Measurements from ENCODE around the gene USP47. TPM values are rescaled to one million over a fixed set of nuclear protein-coding genes. Genes with fewer than 3 reads are reported as not detected.

Gene USP47
- total and polyA plus RNA-seq, 8 donors: 40.9 to 127 (median 108) TPM

DNA sequence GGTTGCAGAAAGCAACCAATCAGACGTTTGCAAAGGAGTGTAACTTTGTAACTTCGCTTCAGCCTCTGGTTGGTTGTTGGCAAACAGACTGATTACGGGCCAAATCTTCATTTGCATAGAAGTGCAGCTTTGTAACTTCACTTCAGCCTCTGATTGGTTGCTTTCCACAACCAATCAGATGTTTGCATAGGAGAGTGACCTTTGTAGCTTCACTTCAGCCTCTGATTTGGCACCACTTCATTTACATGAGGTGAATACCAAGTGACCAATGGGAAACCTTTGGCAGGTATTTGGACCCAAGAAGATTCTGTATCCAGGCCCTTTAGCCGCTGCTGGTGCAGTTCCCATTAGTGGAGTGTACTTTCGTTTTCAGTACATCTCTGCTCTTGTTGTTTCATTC lies 16.0 kb downstream of the USP47 start:
- Histone ChIP-seq H3K4me1 (peaks cover 5 to 53% of the 10 kb centered on the region in 2 donors), H3K36me3 (no peaks in the 10 kb centered on the region), H3K27me3 (no peaks in the 10 kb centered on the region), H3K4me3 (no peak overlapping the region), H3K9me3 (no peaks in the 10 kb centered on the region), H3K27ac (no peak overlapping the region)
- no peak for DNase-seq
- ATAC-seq: no peak
- intact Hi-C loops (cut with DNase I): no loop called here
- no peak for TF ChIP-seq CTCF (IDR thresholded peaks at IDR 0.05)

GRCh38 chr11:11858676-11859075 lies 16.9 kb downstream of the USP47 start:
- Histone ChIP-seq H3K36me3 (no peaks in the 10 kb centered on the region), H3K4me3 (no peak overlapping the region), H3K27ac (no peak overlapping the region), H3K4me1 (peaks cover 5 to 50% of the 10 kb centered on the region in 2 donors), H3K9me3 (no peaks in the 10 kb centered on the region), H3K27me3 (no peaks in the 10 kb centered on the region)
- peak in 2 of 4 donors; percentile 27 to 35 for DNase-seq
- ATAC-seq: no peak
- TF ChIP-seq CTCF (IDR thresholded peaks at IDR 0.05): no peak
- intact Hi-C loops (cut with DNase I): no loop called here

DNA sequence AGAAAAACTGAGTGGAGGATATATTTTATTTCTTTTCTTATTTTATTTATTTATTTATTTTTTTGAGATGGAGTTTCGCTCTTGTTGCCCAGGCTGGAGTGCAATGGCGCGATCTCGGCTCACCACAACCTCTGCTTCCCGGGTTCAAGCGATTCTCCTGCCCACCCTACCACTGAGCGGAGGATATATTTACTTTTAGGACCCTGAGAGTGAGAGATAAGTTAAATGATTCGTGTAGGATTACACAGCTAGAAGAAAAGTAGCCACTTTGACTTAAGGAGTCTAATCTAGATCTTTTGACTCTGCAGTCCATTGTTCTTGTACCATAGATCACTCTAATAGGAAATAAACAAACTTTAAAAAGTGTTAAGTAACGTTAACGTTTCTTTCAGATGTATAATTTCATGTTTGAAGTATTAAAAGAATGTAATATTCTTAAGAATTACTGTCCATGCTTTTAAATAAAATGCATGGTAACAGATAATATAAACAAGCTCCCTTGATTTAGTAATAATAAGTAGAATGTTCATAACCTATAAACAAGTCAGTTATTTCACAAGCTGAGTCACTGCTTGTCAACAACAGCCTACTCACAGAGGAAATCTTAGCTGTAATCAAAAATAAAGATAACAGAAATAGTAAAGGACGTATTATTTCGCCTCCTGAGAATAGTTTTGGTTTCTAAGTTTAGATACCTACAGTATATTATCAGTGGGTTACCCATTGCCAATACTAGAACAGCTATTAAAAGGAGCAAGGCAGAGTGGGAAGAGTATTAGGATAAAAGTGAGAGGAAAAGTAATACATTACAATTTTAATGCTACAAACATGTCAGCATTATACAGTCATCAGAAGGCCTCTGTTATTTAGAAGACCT lies 18.6 kb downstream of the USP47 start:
- H3K27ac ChIP-seq: peak overlapping the region; percentile 39 to 43
- DNase-seq: peak in 2 of 4 donors; percentile 15 to 37
- H3K36me3 ChIP-seq: no peaks in the 10 kb centered on the region
- H3K4me1 ChIP-seq: peaks cover 5 to 56% of the 10 kb centered on the region in 2 donors
- no peak for ATAC-seq
- H3K27me3 ChIP-seq: no peaks in the 10 kb centered on the region
- no peak for TF ChIP-seq CTCF (IDR thresholded peaks at IDR 0.05)
- no peak overlapping the region for H3K4me3 ChIP-seq
- intact Hi-C loops (cut with DNase I): no loop called here
- no peaks in the 10 kb centered on the region for H3K9me3 ChIP-seq

- no peak for DNase-seq
- Histone ChIP-seq H3K4me3 (no peak overlapping the region), H3K36me3 (peaks cover 3 to 5% of the 10 kb centered on the region in 2 donors), H3K27ac (no peak overlapping the region), H3K9me3 (no peaks in the 10 kb centered on the region), H3K4me1 (peaks cover 0 to 42% of the 10 kb centered on the region in 2 donors), H3K27me3 (no peaks in the 10 kb centered on the region)
- intact Hi-C loops (cut with DNase I): no loop called here
- no peak for ATAC-seq
- TF ChIP-seq CTCF (IDR thresholded peaks at IDR 0.05): no peak
Measured at GRCh38 chr11:11862999-11863398, 21.2 kb downstream of the USP47 start.

DNA sequence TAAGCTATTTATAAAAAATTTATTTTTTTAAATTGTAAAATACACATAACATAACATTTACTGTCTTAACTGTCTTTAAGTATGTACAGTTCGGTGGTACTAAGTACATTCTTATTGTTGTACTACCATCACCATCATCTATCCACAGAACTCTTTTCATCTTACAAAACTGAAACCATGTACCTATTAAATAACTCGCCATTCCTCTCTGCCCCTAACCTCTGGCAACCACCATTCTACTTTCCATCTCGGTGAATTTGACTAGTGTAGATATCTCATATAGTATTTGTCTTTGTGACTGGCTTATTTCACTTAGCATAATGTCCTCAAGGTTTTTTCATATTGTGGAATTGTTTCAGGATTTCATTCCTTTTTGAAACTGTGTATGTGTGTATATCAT lies 22.6 kb downstream of the USP47 start:
- no peak for TF ChIP-seq CTCF (IDR thresholded peaks at IDR 0.05)
- intact Hi-C loops (cut with DNase I): no loop called here
- DNase-seq (no peak), ATAC-seq (no peak)
- peaks cover 0 to 29% of the 10 kb centered on the region in 2 donors for H3K4me1 ChIP-seq
- H3K27me3 ChIP-seq: no peaks in the 10 kb centered on the region
- no peak overlapping the region for H3K27ac ChIP-seq
- H3K9me3 ChIP-seq: no peaks in the 10 kb centered on the region
- peaks cover 3 to 5% of the 10 kb centered on the region in 2 donors for H3K36me3 ChIP-seq
- H3K4me3 ChIP-seq: no peak overlapping the region
